ENCODE results near the gene KDR. TPM values are rescaled to one million over a fixed set of nuclear protein-coding genes. Genes with fewer than 3 reads are reported as not detected.

The KDR gene
- total and polyA plus RNA-seq, 12 donors = 9.3 to 45.7 (median 23.4) TPM

GRCh38 chr4:55038176-55038890 lies 87.1 kb downstream of the KDR start:
- peak; percentile 76 to 96 (median 91) for ATAC-seq
- no peaks in the 10 kb centered on the region for H3K36me3 ChIP-seq
- peak overlapping the region; percentile 8 to 86 (median 70) for H3K27ac ChIP-seq
- 15 to 24% methylated on average over 2 of the region's 2 CpGs for WGBS, 2 donors
- no peak overlapping the region for H3K4me3 ChIP-seq
- peaks cover 0 to 41% (median 20%) of the 10 kb centered on the region in 9 donors for H3K4me1 ChIP-seq
- DNase-seq = peak; percentile 18 to 59
- no peaks in the 10 kb centered on the region for H3K27me3 ChIP-seq
- intact Hi-C loops (cut with DNase I) = no loop called here
- H3K9me3 ChIP-seq = peaks cover 0 to 11% (median 0%) of the 10 kb centered on the region in 11 donors
- TF ChIP-seq, protein P1, sequence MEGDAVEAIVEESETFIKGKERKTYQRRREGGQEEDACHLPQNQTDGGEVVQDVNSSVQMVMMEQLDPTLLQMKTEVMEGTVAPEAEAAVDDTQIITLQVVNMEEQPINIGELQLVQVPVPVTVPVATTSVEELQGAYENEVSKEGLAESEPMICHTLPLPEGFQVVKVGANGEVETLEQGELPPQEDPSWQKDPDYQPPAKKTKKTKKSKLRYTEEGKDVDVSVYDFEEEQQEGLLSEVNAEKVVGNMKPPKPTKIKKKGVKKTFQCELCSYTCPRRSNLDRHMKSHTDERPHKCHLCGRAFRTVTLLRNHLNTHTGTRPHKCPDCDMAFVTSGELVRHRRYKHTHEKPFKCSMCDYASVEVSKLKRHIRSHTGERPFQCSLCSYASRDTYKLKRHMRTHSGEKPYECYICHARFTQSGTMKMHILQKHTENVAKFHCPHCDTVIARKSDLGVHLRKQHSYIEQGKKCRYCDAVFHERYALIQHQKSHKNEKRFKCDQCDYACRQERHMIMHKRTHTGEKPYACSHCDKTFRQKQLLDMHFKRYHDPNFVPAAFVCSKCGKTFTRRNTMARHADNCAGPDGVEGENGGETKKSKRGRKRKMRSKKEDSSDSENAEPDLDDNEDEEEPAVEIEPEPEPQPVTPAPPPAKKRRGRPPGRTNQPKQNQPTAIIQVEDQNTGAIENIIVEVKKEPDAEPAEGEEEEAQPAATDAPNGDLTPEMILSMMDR (IDR thresholded peaks at IDR 0.05) = no peak

GRCh38 chr4:55037728-55038127 lies 87.7 kb downstream of the KDR start:
- no peak for ATAC-seq

GRCh38 chr4:55036405-55036804 lies 89.0 kb downstream of the KDR start:
- Histone ChIP-seq H3K27ac (no peak overlapping the region), H3K4me3 (no peak overlapping the region), H3K9me3 (peaks cover 0 to 6% (median 0%) of the 10 kb centered on the region in 11 donors), H3K4me1 (peaks cover 2 to 60% (median 25%) of the 10 kb centered on the region in 9 donors), H3K27me3 (no peaks in the 10 kb centered on the region), H3K36me3 (no peaks in the 10 kb centered on the region)
- no peak for ATAC-seq
- intact Hi-C loops (cut with DNase I) = no loop called here
- WGBS, 2 donors = 73 to 91% methylated on average over 3 of the region's 3 CpGs
- TF ChIP-seq, protein P1 (IDR thresholded peaks at IDR 0.05) = no peak
- DNase-seq = no peak

More at GRCh38 chr4:55037728-55038127, 87.7 kb downstream of the KDR start:
- TF ChIP-seq, protein P1 (IDR thresholded peaks at IDR 0.05) = no peak
- Histone ChIP-seq H3K9me3 (peaks cover 0 to 11% (median 0%) of the 10 kb centered on the region in 11 donors), H3K4me1 (peaks cover 0 to 48% (median 25%) of the 10 kb centered on the region in 9 donors), H3K36me3 (no peaks in the 10 kb centered on the region), H3K4me3 (no peak overlapping the region), H3K27ac (peak overlapping the region in 9 of 10 donors; percentile 41 to 86 (median 71)), H3K27me3 (no peaks in the 10 kb centered on the region)
- no peak for DNase-seq
- WGBS, 2 donors = 67 to 69% methylated on average over 1 of the region's 1 CpG
- intact Hi-C loops (cut with DNase I) = no loop called here

DNA sequence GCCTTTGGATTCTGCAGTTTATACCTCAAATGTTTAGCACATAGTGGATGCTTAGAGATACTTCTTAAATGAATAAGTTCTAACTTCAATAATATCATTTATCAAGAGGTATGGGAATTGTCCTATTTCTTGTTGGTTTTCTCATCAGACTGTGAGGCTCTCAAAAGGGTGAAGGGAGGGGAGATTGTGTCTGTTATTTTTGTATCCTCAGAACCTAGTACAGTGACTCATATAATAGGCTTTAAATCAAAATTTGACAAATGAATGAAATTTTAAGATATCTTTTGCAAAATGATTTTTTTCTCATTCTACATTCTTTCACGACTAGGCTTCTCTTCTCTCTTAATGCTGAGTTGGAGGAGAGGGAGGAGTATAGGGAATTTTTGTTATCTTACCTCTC lies 89.5 kb downstream of the KDR start:
- peaks cover 2 to 65% (median 30%) of the 10 kb centered on the region in 9 donors for H3K4me1 ChIP-seq
- ATAC-seq (no peak), DNase-seq (no peak)
- 74 to 93% methylated on average over 1 of the region's 1 CpG for WGBS, 2 donors
- peaks cover 0 to under 1% (median 0%) of the 10 kb centered on the region in 11 donors for H3K9me3 ChIP-seq
- no peaks in the 10 kb centered on the region for H3K36me3 ChIP-seq
- no peak overlapping the region for H3K4me3 ChIP-seq
- TF ChIP-seq, protein P1 (IDR thresholded peaks at IDR 0.05) = no peak
- no peaks in the 10 kb centered on the region for H3K27me3 ChIP-seq
- intact Hi-C loops (cut with DNase I) = no loop called here
- H3K27ac ChIP-seq = no peak overlapping the region

Data from heart right ventricle (tissue), 16 donors.